HepG2 (cell line): ENCODE data around the gene MORC1. TPM values are rescaled to one million over a fixed set of nuclear protein-coding genes. Genes with fewer than 3 reads are reported as not detected.

ENCODE experiments used
- ATAC-seq: fragments of 200-7000 bp; cut with Tn5 transposase; 3 replicates; pipeline ENCODE4 v1.9.1; 2020; ENCODE audit warnings: mild to moderate bottlenecking, moderate library complexity
- BruUV-seq: library from RNA; stranded (reverse); fragments of 400-500 nt; replicated peaks from 2 replicates; lab custom pipeline; 2021; lab: Mats Ljungman, UMichigan
- CTCF ChIA-PET: fragments of 300-600 bp; formaldehyde crosslinking; extraction: SDS; loops from one replicate; lab custom pipeline; 2021; ENCODE audit warnings: low total read pairs, inconsistent platforms, low intra/inter-chr PET ratio; lab: Yijun Ruan, JAX
- POLR2A ChIA-PET: fragments of 350-600 bp; sonication (Branson Sonifier 250); formaldehyde crosslinking; loops from one replicate; lab custom pipeline; 2020; ENCODE audit warnings: antibody characterized with exemption, inconsistent platforms; lab: Yijun Ruan, JAX
- DNase-seq: peaks from one replicate; pipeline ENCODE4 v3.0.0-alpha.2; 2015; ENCODE audit warnings: low spot score
- FAIRE-seq: peaks from 3 replicates; lab custom pipeline; 2011; peaks lifted over from hg19 to GRCh38; lab: Jason Lieb, UNC
- H2AFZ ChIP-seq: one replicate; pipeline ENCODE4 v1.6.1; 2011; ENCODE audit warnings: low read length, inconsistent platforms
- H3K27ac ChIP-seq: fragments of 300-600 bp; 3 replicates; pipeline ENCODE4 v1.8.0; 2011; ENCODE audit warnings: mixed run types, mild to moderate bottlenecking, mixed read lengths, low read length, inconsistent platforms; ENCODE audit not compliant: insufficient read depth; ENCODE audit errors: extremely low read length
- H3K27me3 ChIP-seq, 2 experiments: fragments of 200-600 bp in 1 of 2; 2 replicates in 1 of 2; 3 replicates in 1 of 2; pipeline versions ENCODE4 v1.6.0 to v1.8.0; 2011; ENCODE audit warnings: low read length in 2 of 2, mild to moderate bottlenecking in 2 of 2, moderate library complexity in 2 of 2, inconsistent platforms in 1 of 2; ENCODE audit not compliant: insufficient read depth in 2 of 2, control insufficient read depth in 1 of 2
- H3K36me3 ChIP-seq, 2 experiments: fragments of 200-600 bp in 1 of 2; replicated peaks in 1 of 2; 2 replicates in 1 of 2; 3 replicates in 1 of 2; pipeline versions ENCODE4 v1.5.1 to v1.8.0; 2011; ENCODE audit warnings: low read length in 2 of 2, inconsistent platforms in 1 of 2; ENCODE audit not compliant: insufficient read depth in 2 of 2, control insufficient read depth in 1 of 2
- H3K4me1 ChIP-seq: 2 replicates; pipeline ENCODE4 v1.5.1; 2012; ENCODE audit warnings: low read length, inconsistent platforms; ENCODE audit not compliant: insufficient read depth
- H3K4me2 ChIP-seq: 2 replicates; pipeline ENCODE4 v1.6.0; 2011; ENCODE audit warnings: low read depth, low read length, inconsistent platforms
- H3K4me3 ChIP-seq, 3 experiments: fragments of 200-600 bp in 1 of 3; sonication (generic), shearing (Covaris generic) in 1 of 3; replicated peaks in 1 of 3; 2 replicates each; pipeline ENCODE4 v1.5.1; 2011 to 2016; ENCODE audit warnings: low read length in 3 of 3, inconsistent platforms in 2 of 3, low read depth in 2 of 3, mild to moderate bottlenecking in 2 of 3, control low read depth in 1 of 3, mixed read lengths in 1 of 3; ENCODE audit not compliant: insufficient read depth in 1 of 3
- H3K79me2 ChIP-seq: one replicate; pipeline ENCODE4 v1.6.1; 2011; ENCODE audit warnings: low read length, inconsistent platforms; ENCODE audit not compliant: insufficient read depth
- H3K9ac ChIP-seq: 2 replicates; pipeline ENCODE4 v1.6.0; 2011; ENCODE audit warnings: mild to moderate bottlenecking, low read depth, low read length, inconsistent platforms; ENCODE audit not compliant: insufficient read depth
- H3K9me3 ChIP-seq: 2 replicates; pipeline ENCODE4 v1.5.1; 2012; ENCODE audit warnings: mild to moderate bottlenecking, low read length
- H4K20me1 ChIP-seq: 2 replicates; pipeline ENCODE4 v1.6.0; 2011; ENCODE audit warnings: inconsistent platforms, mild to moderate bottlenecking, low read length, moderate library complexity; ENCODE audit not compliant: insufficient read depth
- ATF3 ChIP-seq: sonication (generic); formaldehyde crosslinking; IDR thresholded peaks from 2 replicates; pipeline ENCODE4 v1.4.0; 2020; ENCODE audit warnings: missing genetic modification reagents
- FOXA1 ChIP-seq, 2 experiments: fragments of 450-650 bp in 1 of 2; sonication (generic) in 1 of 2; formaldehyde crosslinking in 1 of 2; IDR thresholded peaks; 2 replicates each; pipeline versions ENCODE4 v1.4.0 to v1.6.1; 2016 to 2020; ENCODE audit warnings: missing genetic modification reagents in 1 of 2
- HIC2 ChIP-seq: sonication (generic); formaldehyde crosslinking; IDR thresholded peaks from 2 replicates; pipeline ENCODE4 v1.9.0; 2022; ENCODE audit warnings: low read depth, missing genetic modification reagents
- HNRNPL ChIP-seq: fragments of 200-400 bp; formaldehyde crosslinking; IDR thresholded peaks from 2 replicates; pipeline ENCODE4 v1.6.1; 2017; ENCODE audit warnings: mild to moderate bottlenecking, low read depth, low read length
- PATZ1 ChIP-seq: sonication (generic); formaldehyde crosslinking; IDR thresholded peaks from 2 replicates; pipeline ENCODE4 v1.4.0; 2020; ENCODE audit warnings: missing genetic modification reagents
- XBP1 ChIP-seq: sonication (generic); formaldehyde crosslinking; IDR thresholded peaks from 2 replicates; pipeline ENCODE4 v1.5.0; 2020; ENCODE audit warnings: missing genetic modification reagents
- ZNF354B ChIP-seq: sonication (generic); formaldehyde crosslinking; IDR thresholded peaks from 2 replicates; pipeline ENCODE4 v1.8.0; 2022; ENCODE audit warnings: mild to moderate bottlenecking, missing genetic modification reagents
- ZNF770 ChIP-seq: sonication (generic); formaldehyde crosslinking; IDR thresholded peaks from 2 replicates; pipeline ENCODE4 v1.5.0; 2020; ENCODE audit warnings: mild to moderate bottlenecking, missing genetic modification reagents
- ZXDC ChIP-seq: sonication (generic); formaldehyde crosslinking; IDR thresholded peaks from 2 replicates; pipeline ENCODE4 v1.5.0; 2020; ENCODE audit warnings: mild to moderate bottlenecking, missing genetic modification reagents
- WGBS: methylation state at CpG from one replicate; pipeline ENCODE4 v1.1.6; 2017; ENCODE audit warnings: low lambda C conversion rate; 5-methylcytosine and 5-hydroxymethylcytosine counted together
- in situ Hi-C: cut with HindIII; loops from 2 replicates; pipeline ENCODE4 v1.10.0; 2017; ENCODE audit warnings: low pct_unique_long_range_greater_than_20kb; ENCODE audit not compliant: extremely low pct_ligation_motif_present
- intact Hi-C: fragments of 100-400 bp; cut with micrococcal nuclease; formaldehyde crosslinking; loops from one replicate; pipeline ENCODE4 v1.10.0; 2022; ENCODE audit not compliant: unreplicated experiment
- polyA plus RNA-seq, 8 experiments: library from polyadenylated mRNA; depleted of rRNA in 3 of 8; stranded (reverse) in 7 of 8; unstranded in 1 of 8; fragments of >200 nt; fragmentation: Illumina TruSeq in 4 of 8; extraction: Trizol in 4 of 8; gene quantifications; 2 replicates each; pipeline versions ENCODE4 v1.2.1 to v1.2.3, GENCODE V29; 2011 to 2016; ENCODE audit warnings: low read depth in 4 of 8, missing spikeins in 1 of 8, mixed read lengths in 1 of 8; ENCODE audit not compliant: insufficient read depth in 1 of 8
- total RNA-seq, 5 experiments: library from RNA; depleted of rRNA; stranded (reverse); fragments of >200 nt; fragmentation: Illumina TruSeq; extraction: Trizol; gene quantifications; 2 replicates each; pipeline ENCODE4 v1.2.3, GENCODE V29; 2016; ENCODE audit warnings: low read depth in 1 of 5

Gene MORC1
- total and polyA plus RNA-seq, 2 of the 13 experiments (the other 11 are each of a cell fraction or from before 2014, with no cell fraction given) = not detected

- ChIA-PET POLR2A (no interaction called here), CTCF (no interaction called here)
- H2AFZ ChIP-seq = no peak overlapping the region
- 44% methylated on average over 7 of the region's 7 CpGs for WGBS
- intact Hi-C loops (no loop called here), in situ Hi-C loops (no loop called here)
- BruUV-seq = no TSS peak
- no peaks in the 10 kb centered on the region for H3K79me2 ChIP-seq
- no peak overlapping the region for H3K4me2 ChIP-seq
- FAIRE-seq (no peak), DNase-seq (no peak), ATAC-seq (no peak)
- no peak overlapping the region for H3K4me3 ChIP-seq
- no peaks in the 10 kb centered on the region for H4K20me1 ChIP-seq
- TF ChIP-seq PATZ1 (CRISPR knock-in tag) (no peak), HNRNPL (no peak)
- no peaks in the 10 kb centered on the region for H3K36me3 ChIP-seq
- no peaks in the 10 kb centered on the region for H3K9me3 ChIP-seq
- no peak overlapping the region for H3K27ac ChIP-seq
- H3K9ac ChIP-seq = no peak overlapping the region
- H3K27me3 ChIP-seq = no peaks in the 10 kb centered on the region
- H3K4me1 ChIP-seq = no peaks in the 10 kb centered on the region
These were observed 47.7 kb downstream of the MORC1 start for GRCh38 chr3:109070211-109070610.

- CTCF ChIA-PET = no interaction called here
- POLR2A ChIA-PET = no interaction called here
- no TSS peak for BruUV-seq
- Histone ChIP-seq H3K79me2 (no peaks in the 10 kb centered on the region), H3K36me3 (no peaks in the 10 kb centered on the region), H3K4me1 (no peaks in the 10 kb centered on the region), H3K27ac (no peak overlapping the region), H3K9me3 (no peaks in the 10 kb centered on the region), H3K27me3 (no peaks in the 10 kb centered on the region), H3K4me2 (no peak overlapping the region), H2AFZ (no peak overlapping the region), H3K9ac (no peak overlapping the region), H3K4me3 (no peak overlapping the region), H4K20me1 (no peaks in the 10 kb centered on the region)
- in situ Hi-C loops (no loop called here), intact Hi-C loops (no loop called here)
- DNase-seq (no peak), ATAC-seq (no peak), FAIRE-seq (no peak)
- 4% methylated on average over 3 of the region's 3 CpGs for WGBS
- TF ChIP-seq HIC2 (CRISPR knock-in tag) (no peak), FOXA1 (IDR thresholded peaks at IDR 0.05) (no peak), FOXA1 (CRISPR knock-in tag; IDR thresholded peaks at IDR 0.05) (no peak), ATF3 (CRISPR knock-in tag) (no peak), ZXDC (CRISPR knock-in tag) (no peak), ZNF770 (CRISPR knock-in tag) (no peak), ZNF354B (CRISPR knock-in tag) (no peak), XBP1 (CRISPR knock-in tag) (no peak)
These were observed 51.1 kb downstream of the MORC1 start for GRCh38 chr3:109066864-109067263.
